K562 (cell line): ENCODE measurements around the gene RNPEP.

Source experiments
- CBX8 ChIP-seq: fragments of 200-600 bp; sonication (generic); IDR thresholded peaks from 2 replicates; pipeline ENCODE4 v1.6.1; 2012; ENCODE audit warnings: borderline replicate concordance, mixed run types, low read depth, mild to moderate bottlenecking, moderate library complexity, mixed read lengths, low read length, control low read depth, inconsistent platforms; ENCODE audit not compliant: poor library complexity, severe bottlenecking; ENCODE audit errors: extremely low read depth
- CTCF ChIP-seq, 3 experiments: IDR thresholded peaks in 2 of 3; conservative IDR thresholded peaks in 1 of 3; 2 replicates each; pipeline ENCODE4 v1.5.1; 2011 to 2012; ENCODE audit warnings: low read length in 3 of 3, mild to moderate bottlenecking in 3 of 3, control low read depth in 2 of 3, improper control_type of control experiment in 1 of 3, inconsistent platforms in 1 of 3, low read depth in 1 of 3, mixed read lengths in 1 of 3, moderate library complexity in 1 of 3; ENCODE audit not compliant: insufficient read depth in 2 of 3
- PHF21A ChIP-seq: fragments of 450-650 bp; IDR thresholded peaks from 2 replicates; pipeline ENCODE4 v1.6.1; 2017; ENCODE audit warnings: low read depth, borderline replicate concordance
- SRSF9 ChIP-seq: fragments of 200-400 bp; formaldehyde crosslinking; IDR thresholded peaks from 2 replicates; pipeline ENCODE4 v1.6.1; 2017; ENCODE audit warnings: low read depth, low read length, borderline replicate concordance
- ZBTB8A ChIP-seq: fragments of 450-650 bp; IDR thresholded peaks from 2 replicates; pipeline ENCODE4 v1.6.1; 2018; ENCODE audit warnings: mild to moderate bottlenecking, moderate library complexity; ENCODE audit not compliant: partially characterized antibody
- TF ChIP-seq, protein P1 (sequence below): sonication (generic); formaldehyde crosslinking; IDR thresholded peaks from 2 replicates; pipeline ENCODE4 v1.8.1; 2023; ENCODE audit warnings: mild to moderate bottlenecking, missing genetic modification reagents
- TF ChIP-seq, protein P2 (sequence below): fragments of 250-450 bp; sonication (Bioruptor Pico); IDR thresholded peaks from 2 replicates; pipeline ENCODE4 v1.8.0; 2022; ENCODE audit warnings: moderate library complexity, mild to moderate bottlenecking, inconsistent platforms
- TF ChIP-seq, protein P3 (sequence below): fragments of 450-650 bp; IDR thresholded peaks from 2 replicates; pipeline ENCODE4 v1.6.1; 2017; ENCODE audit warnings: antibody characterized with exemption

DNA sequence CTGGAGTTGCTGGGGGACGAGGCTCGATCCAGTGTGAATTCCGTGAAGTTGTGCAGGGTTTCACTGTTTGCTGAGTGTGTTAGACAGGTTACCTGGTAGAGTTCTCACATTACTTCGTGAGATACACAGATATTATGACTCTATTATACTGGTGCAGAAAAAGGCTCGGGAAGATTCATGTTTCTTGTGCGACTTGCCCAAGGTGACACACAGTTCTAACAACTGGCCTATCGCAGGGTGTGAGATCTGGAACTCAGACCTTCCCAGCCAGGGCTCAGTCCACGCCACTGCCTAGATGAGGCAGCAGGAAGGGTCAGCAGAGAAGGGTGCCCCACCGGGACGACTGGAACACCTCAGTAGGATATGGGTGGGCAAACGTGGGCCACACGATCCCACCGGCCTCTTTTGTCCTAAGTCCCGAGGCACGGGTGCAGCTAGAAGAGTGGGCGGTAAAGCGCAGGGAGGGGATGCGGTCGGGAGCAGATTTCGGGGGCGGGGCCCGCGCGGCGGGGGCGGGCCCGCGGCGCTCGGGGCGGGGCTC is 296 bp upstream of the RNPEP start:
- TF ChIP-seq, protein P1, sequence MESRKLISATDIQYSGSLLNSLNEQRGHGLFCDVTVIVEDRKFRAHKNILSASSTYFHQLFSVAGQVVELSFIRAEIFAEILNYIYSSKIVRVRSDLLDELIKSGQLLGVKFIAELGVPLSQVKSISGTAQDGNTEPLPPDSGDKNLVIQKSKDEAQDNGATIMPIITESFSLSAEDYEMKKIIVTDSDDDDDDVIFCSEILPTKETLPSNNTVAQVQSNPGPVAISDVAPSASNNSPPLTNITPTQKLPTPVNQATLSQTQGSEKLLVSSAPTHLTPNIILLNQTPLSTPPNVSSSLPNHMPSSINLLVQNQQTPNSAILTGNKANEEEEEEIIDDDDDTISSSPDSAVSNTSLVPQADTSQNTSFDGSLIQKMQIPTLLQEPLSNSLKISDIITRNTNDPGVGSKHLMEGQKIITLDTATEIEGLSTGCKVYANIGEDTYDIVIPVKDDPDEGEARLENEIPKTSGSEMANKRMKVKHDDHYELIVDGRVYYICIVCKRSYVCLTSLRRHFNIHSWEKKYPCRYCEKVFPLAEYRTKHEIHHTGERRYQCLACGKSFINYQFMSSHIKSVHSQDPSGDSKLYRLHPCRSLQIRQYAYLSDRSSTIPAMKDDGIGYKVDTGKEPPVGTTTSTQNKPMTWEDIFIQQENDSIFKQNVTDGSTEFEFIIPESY (CRISPR knock-in tag), result no peak
- TF ChIP-seq SRSF9, result no peak
- no peak for TF ChIP-seq CBX8
- TF ChIP-seq, protein P2, sequence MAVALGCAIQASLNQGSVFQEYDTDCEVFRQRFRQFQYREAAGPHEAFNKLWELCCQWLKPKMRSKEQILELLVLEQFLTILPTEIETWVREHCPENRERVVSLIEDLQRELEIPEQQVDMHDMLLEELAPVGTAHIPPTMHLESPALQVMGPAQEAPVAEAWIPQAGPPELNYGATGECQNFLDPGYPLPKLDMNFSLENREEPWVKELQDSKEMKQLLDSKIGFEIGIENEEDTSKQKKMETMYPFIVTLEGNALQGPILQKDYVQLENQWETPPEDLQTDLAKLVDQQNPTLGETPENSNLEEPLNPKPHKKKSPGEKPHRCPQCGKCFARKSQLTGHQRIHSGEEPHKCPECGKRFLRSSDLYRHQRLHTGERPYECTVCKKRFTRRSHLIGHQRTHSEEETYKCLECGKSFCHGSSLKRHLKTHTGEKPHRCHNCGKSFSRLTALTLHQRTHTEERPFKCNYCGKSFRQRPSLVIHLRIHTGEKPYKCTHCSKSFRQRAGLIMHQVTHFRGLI (CRISPR knock-in tag), result no peak
- TF ChIP-seq ZBTB8A, result no peak
- no peak for TF ChIP-seq PHF21A
- TF ChIP-seq, protein P3, sequence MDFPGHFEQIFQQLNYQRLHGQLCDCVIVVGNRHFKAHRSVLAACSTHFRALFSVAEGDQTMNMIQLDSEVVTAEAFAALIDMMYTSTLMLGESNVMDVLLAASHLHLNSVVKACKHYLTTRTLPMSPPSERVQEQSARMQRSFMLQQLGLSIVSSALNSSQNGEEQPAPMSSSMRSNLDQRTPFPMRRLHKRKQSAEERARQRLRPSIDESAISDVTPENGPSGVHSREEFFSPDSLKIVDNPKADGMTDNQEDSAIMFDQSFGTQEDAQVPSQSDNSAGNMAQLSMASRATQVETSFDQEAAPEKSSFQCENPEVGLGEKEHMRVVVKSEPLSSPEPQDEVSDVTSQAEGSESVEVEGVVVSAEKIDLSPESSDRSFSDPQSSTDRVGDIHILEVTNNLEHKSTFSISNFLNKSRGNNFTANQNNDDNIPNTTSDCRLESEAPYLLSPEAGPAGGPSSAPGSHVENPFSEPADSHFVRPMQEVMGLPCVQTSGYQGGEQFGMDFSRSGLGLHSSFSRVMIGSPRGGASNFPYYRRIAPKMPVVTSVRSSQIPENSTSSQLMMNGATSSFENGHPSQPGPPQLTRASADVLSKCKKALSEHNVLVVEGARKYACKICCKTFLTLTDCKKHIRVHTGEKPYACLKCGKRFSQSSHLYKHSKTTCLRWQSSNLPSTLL, result no peak
- no peak for TF ChIP-seq CTCF (IDR thresholded peaks at IDR 0.05 in 2 of 3, conservative IDR thresholded peaks at IDR 0.05 in 1 of 3; ENCODE audit: insufficient read depth in 2 of 3, low read depth in 1 of 3, low read length in 3 of 3)
